HG03354 (cell line): ENCODE results near the gene MRPL24.

Experiments used
- ATAC-seq: cut with Tn5 transposase; IDR thresholded peaks from one replicate; pipeline ENCODE4 v1.9.1; 2021; ENCODE audit warnings: mild to moderate bottlenecking; ENCODE audit not compliant: unreplicated experiment, poor library complexity, severe bottlenecking

Gene MRPL24

GRCh38 chr1:156696755-156697154, 44.1 kb downstream of the MRPL24 start:
- no peak for ATAC-seq

- no peak for ATAC-seq
Observed at GRCh38 chr1:156694690-156694962, 46.3 kb downstream of the MRPL24 start.

- ATAC-seq: no peak
Observed at GRCh38 chr1:156693848-156694689, 46.8 kb downstream of the MRPL24 start.

- ATAC-seq: no peak
Observed at GRCh38 chr1:156692925-156693847, 47.7 kb downstream of the MRPL24 start.

- ATAC-seq: no peak
Observed at GRCh38 chr1:156692441-156692924, 48.4 kb downstream of the MRPL24 start.

GRCh38 chr1:156691665-156692440, 49.0 kb downstream of the MRPL24 start:
- ATAC-seq: no peak

GRCh38 chr1:156691191-156691590, 49.7 kb downstream of the MRPL24 start:
- no peak for ATAC-seq

GRCh38 chr1:156690675-156691036, 50.2 kb downstream of the MRPL24 start:
- ATAC-seq: no peak

- ATAC-seq: no peak
Observed at GRCh38 chr1:156689953-156690674, 50.8 kb downstream of the MRPL24 start.

GRCh38 chr1:156689035-156689952, 51.6 kb downstream of the MRPL24 start:
- no peak for ATAC-seq
